HFF-Myc (cell line): ENCODE data around the gene ZC3H4.
"Not testable (repeated sequence)": the region's sequence is repeated elsewhere in the genome, so short reads cannot be mapped to it uniquely, and the experiment has no call there.

Experiments
- DNase-seq: peaks from one replicate; pipeline ENCODE4 v3.0.0-alpha.2; 2011; ENCODE audit warnings: low read depth; ENCODE audit errors: extremely low read depth
- H3K4me3 ChIP-seq: replicated peaks from 2 replicates; pipeline ENCODE4 v1.5.1; 2011; ENCODE audit warnings: low read depth, mild to moderate bottlenecking, control low read depth, low read length
- TF ChIP-seq, protein P1 (sequence below): IDR thresholded peaks from 2 replicates; pipeline ENCODE4 v1.5.1; 2012; ENCODE audit warnings: mild to moderate bottlenecking, low read depth, low read length, control low read depth; ENCODE audit errors: missing control alignments

The ZC3H4 gene

DNA sequence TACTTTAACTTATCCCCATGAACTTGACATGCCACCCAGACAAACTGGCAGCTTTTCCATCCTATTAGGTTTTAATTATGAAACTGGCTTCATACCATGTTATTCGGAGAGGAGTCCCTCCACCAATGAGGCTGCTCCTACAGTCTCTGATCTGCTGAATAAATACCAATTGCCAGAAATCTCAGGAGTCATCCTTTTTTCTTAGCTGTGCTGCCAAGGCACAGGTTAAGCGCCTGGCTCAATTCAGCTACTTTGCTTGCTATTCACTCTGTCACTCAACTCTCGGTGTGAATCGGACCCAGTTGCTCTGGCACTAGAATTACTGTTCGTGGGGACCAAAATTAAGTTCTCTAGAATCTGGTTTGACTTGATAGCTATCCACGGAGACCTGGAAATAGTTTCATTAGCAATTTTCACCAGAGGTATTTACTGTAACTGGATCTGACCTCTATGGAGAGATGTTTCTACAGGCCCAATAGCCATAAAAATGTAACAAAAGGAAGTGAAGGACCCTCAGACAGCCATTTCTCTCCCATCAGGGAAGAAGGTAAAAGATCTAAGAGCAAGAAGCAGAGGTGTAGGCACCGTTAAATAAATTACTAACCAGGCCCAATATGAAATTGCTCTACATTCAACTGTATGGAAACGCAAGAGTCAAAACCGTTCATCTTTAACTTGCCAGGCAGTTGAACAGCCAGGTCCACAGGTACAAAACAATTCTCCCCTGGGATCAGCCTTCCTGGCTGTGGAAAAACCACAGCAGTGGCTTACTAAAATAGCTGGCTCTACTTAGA is 5.4 kb downstream of the ZC3H4 start:
- peak overlapping the region; percentile 18 for H3K4me3 ChIP-seq
- TF ChIP-seq, protein P1, sequence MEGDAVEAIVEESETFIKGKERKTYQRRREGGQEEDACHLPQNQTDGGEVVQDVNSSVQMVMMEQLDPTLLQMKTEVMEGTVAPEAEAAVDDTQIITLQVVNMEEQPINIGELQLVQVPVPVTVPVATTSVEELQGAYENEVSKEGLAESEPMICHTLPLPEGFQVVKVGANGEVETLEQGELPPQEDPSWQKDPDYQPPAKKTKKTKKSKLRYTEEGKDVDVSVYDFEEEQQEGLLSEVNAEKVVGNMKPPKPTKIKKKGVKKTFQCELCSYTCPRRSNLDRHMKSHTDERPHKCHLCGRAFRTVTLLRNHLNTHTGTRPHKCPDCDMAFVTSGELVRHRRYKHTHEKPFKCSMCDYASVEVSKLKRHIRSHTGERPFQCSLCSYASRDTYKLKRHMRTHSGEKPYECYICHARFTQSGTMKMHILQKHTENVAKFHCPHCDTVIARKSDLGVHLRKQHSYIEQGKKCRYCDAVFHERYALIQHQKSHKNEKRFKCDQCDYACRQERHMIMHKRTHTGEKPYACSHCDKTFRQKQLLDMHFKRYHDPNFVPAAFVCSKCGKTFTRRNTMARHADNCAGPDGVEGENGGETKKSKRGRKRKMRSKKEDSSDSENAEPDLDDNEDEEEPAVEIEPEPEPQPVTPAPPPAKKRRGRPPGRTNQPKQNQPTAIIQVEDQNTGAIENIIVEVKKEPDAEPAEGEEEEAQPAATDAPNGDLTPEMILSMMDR = no peak
- DNase-seq = no peak

DNA sequence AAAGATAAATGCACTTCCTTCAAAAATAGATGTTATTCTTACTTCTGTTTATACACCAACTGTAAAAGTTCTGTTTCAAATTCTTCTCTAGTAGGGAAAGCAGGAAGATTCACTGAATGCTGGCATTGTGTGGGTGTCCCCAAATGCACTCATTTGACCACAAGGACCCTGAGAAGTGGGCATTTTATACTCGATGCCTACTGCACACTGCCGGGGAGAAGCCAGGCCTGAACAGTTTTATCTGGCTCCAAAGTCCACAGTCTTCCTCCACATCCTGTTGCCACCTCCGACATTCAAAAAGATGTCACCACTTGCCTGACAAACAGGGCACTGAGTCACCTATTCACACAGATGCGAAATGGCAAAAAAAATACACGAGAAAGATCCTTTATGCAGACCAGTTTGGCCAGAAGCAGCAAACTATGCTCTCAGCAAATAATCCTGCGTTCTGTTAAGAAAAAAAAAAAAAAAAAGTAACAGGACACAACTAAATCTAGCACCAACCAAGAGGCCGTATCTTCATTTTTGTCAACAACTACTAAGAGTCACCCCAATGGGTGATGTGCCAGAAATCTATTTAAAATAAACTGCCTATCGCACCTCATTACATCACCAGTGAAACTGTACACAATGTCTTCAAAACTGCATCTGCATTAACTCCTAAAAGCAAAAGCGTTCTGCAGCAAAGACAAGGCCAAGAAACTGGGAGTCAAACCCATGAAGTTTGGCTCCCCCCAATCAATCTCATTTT is 6.2 kb downstream of the ZC3H4 start:
- TF ChIP-seq, protein P1 = no peak
- H3K4me3 ChIP-seq = no peak overlapping the region
- no peak for DNase-seq

DNA sequence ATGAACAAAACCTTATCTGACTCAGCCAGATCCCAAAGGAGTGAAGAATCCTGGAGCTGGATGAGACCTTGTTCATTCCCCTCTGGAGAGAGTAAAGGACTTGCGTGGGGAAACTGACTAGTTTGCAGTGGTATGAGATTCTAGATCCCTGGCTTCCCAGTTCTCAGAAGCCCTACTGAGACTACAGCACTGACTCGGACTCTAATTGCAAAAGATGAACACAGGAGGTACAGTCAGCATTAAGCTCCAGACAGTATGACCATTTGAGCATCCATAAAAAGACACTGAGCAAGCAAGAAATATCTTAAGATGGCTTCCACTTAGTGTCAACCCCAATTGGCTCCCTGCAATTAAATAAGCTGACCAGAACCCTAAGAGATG is 6.8 kb downstream of the ZC3H4 start:
- H3K4me3 ChIP-seq = no peak overlapping the region

DNA sequence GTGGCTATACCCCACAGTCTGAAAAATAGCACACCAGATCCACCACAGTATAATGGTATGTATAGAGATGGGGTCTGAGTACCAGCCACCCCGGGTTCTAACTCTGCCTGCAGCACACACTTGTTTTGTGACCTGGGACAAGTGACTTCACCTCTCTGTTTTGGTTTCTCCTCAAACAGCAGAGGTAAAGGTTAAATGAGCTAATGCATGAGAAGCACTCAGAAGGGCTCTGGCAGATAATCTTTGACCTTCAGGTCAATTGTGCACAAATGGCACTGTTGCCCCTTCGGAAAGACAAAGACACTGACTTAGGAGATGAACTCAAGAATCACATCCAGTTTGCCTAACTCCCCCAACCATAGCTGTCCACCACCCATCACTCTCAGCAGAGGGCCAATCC is 7.7 kb downstream of the ZC3H4 start:
- H3K4me3 ChIP-seq = no peak overlapping the region
- TF ChIP-seq, protein P1 = no peak

More for the DNA sequence above, 6.8 kb downstream of the ZC3H4 start:
- DNase-seq = no peak
- TF ChIP-seq, protein P1 = no peak

GRCh38 chr19:47104680-47105079 is 8.9 kb downstream of the ZC3H4 start:
- no peak overlapping the region for H3K4me3 ChIP-seq
- TF ChIP-seq, protein P1 = no peak
- no peak for DNase-seq

More for the DNA sequence above, 7.7 kb downstream of the ZC3H4 start:
- no peak for DNase-seq

DNA sequence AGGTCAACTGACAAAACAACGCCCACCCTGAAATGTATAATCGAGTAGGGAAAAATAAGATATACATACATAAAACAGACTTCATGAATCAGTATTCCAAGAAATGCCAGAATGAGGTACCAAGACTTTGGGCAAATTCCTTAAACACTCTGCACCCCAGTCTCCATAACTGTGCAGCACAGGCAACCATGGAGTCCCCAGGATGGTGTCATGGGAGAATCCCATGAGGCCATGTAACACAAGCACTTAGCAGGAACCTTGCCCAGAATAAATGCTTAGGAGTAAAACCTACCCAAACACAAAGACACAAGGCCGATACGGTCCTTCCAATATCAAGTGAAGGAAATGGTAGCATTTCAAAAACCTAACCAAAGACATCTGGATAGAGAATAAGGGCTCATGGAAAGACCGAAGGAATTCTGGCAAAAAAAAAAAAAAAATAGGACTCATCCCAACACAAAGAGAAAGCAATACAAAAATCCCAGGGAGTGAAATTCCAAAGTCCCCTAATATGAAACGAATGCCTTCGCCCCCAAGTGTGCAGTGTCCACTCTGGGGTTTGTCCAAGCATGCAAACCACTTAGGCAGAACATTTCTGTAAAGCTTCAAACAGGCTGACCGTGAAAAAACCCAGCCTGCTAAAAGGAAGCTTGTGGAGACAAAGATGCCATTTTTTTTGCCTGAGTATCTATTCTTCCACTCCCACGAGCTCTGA is 11.1 kb downstream of the ZC3H4 start:
- TF ChIP-seq, protein P1 = no peak
- DNase-seq = no peak
- H3K4me3 ChIP-seq = no peak overlapping the region

GRCh38 chr19:47101116-47101515 is 12.5 kb downstream of the ZC3H4 start:
- H3K4me3 ChIP-seq, DNase-seq: not testable (repeated sequence)
